GM18498 (cell line): ENCODE measurements around the gene ACTG1.

Source experiments
- ATAC-seq: cut with Tn5 transposase; IDR thresholded peaks from one replicate; pipeline ENCODE4 v1.9.1; 2021; ENCODE audit warnings: mild to moderate bottlenecking, moderate library complexity; ENCODE audit not compliant: unreplicated experiment

ACTG1 gene

GRCh38 chr17:81468111-81468769 is 44.4 kb downstream of the ACTG1 start:
- ATAC-seq: no peak

GRCh38 chr17:81466564-81467472 is 45.8 kb downstream of the ACTG1 start:
- no peak for ATAC-seq

GRCh38 chr17:81465910-81466309 is 46.7 kb downstream of the ACTG1 start:
- no peak for ATAC-seq

- no peak for ATAC-seq
These were observed 48.0 kb downstream of the ACTG1 start for GRCh38 chr17:81464586-81464985.

- no peak for ATAC-seq
These were observed 49.1 kb downstream of the ACTG1 start for GRCh38 chr17:81463506-81463905.

GRCh38 chr17:81462506-81463125 is 50.0 kb downstream of the ACTG1 start:
- ATAC-seq: no peak

- ATAC-seq: no peak
These were observed 50.7 kb downstream of the ACTG1 start for GRCh38 chr17:81461607-81462500.

GRCh38 chr17:81460856-81461460 is 51.6 kb downstream of the ACTG1 start:
- no peak for ATAC-seq
